Middle frontal gyrus (tissue), 1 donor: Measurements from ENCODE around the gene MAP4K1.
A peak's percentile ranks its signal among the peaks of the same experiment; 100 is the strongest.
"Not testable (repeated sequence)": the region's sequence is repeated elsewhere in the genome, so short reads cannot be mapped to it uniquely, and the experiment has no call there.

Source experiments
- DNase-seq: peaks from one replicate; pipeline ENCODE4 v3.0.0-alpha.2; 2015; ENCODE audit warnings: low spot score; ENCODE audit errors: extremely low spot score

Gene MAP4K1

GRCh38 chr19:38629568-38629967 lies 11.8 kb upstream of the MAP4K1 start:
- no peak for DNase-seq

GRCh38 chr19:38626401-38626800 lies 8.6 kb upstream of the MAP4K1 start:
- no peak for DNase-seq

GRCh38 chr19:38624822-38625221 lies 7.1 kb upstream of the MAP4K1 start:
- DNase-seq: no peak

GRCh38 chr19:38619361-38620174 lies 1.8 kb upstream of the MAP4K1 start:
- no peak for DNase-seq

GRCh38 chr19:38618590-38619360 lies 1.0 kb upstream of the MAP4K1 start, which contains the start of gene EIF3K:
TSS of gene EIF3K (plus strand) at chr19:38619188. CDS start at chr19:38619269, 81 bp downstream.
- DNase-seq: peak; percentile 99

- DNase-seq: no peak
Observed at GRCh38 chr19:38617283-38617763, 430 bp downstream of the MAP4K1 start.

GRCh38 chr19:38616265-38616664 lies 1.5 kb downstream of the MAP4K1 start:
- DNase-seq: no peak

- DNase-seq: no peak
Observed at GRCh38 chr19:38615007-38615581, 2.7 kb downstream of the MAP4K1 start.

GRCh38 chr19:38614289-38614688 lies 3.5 kb downstream of the MAP4K1 start:
- no peak for DNase-seq

- DNase-seq: no peak
Observed at GRCh38 chr19:38606131-38606530, 11.6 kb downstream of the MAP4K1 start.

- DNase-seq: not testable (repeated sequence)
Observed at GRCh38 chr19:38602856-38603255, 14.9 kb downstream of the MAP4K1 start.

GRCh38 chr19:38599722-38600121 lies 18.0 kb downstream of the MAP4K1 start:
- DNase-seq: no peak

- no peak for DNase-seq
Observed at GRCh38 chr19:38597075-38597474, 20.7 kb downstream of the MAP4K1 start.

- no peak for DNase-seq
Observed at GRCh38 chr19:38596057-38596981, 21.4 kb downstream of the MAP4K1 start.

- no peak for DNase-seq
Observed at GRCh38 chr19:38592940-38593339, 24.8 kb downstream of the MAP4K1 start.

- no peak for DNase-seq
Observed at GRCh38 chr19:38588041-38588440, 29.7 kb downstream of the MAP4K1 start.

- no peak for DNase-seq
Observed at GRCh38 chr19:38587562-38587961, 30.2 kb downstream of the MAP4K1 start.

- DNase-seq: no peak
Observed at GRCh38 chr19:38583985-38584305, 33.8 kb downstream of the MAP4K1 start.

GRCh38 chr19:38583219-38583984 lies 34.4 kb downstream of the MAP4K1 start:
- DNase-seq: no peak

GRCh38 chr19:38580080-38580479 lies 37.7 kb downstream of the MAP4K1 start:
- no peak for DNase-seq
